AG09319 (cell line): Measurements from ENCODE around the gene CDK18.

Experiments
- DNase-seq: peaks from one replicate; pipeline ENCODE4 v3.0.0-alpha.2; 2010; ENCODE audit warnings: low read depth; ENCODE audit errors: extremely low read depth
- CTCF ChIP-seq: IDR thresholded peaks from 2 replicates; pipeline ENCODE4 v1.5.1; 2011; ENCODE audit warnings: low read depth, mild to moderate bottlenecking, inconsistent platforms, low read length, moderate library complexity

CDK18 gene

GRCh38 chr1:205535866-205536758 lies 31.6 kb downstream of the CDK18 start:
- TF ChIP-seq CTCF, result no peak
- no peak for DNase-seq

DNA sequence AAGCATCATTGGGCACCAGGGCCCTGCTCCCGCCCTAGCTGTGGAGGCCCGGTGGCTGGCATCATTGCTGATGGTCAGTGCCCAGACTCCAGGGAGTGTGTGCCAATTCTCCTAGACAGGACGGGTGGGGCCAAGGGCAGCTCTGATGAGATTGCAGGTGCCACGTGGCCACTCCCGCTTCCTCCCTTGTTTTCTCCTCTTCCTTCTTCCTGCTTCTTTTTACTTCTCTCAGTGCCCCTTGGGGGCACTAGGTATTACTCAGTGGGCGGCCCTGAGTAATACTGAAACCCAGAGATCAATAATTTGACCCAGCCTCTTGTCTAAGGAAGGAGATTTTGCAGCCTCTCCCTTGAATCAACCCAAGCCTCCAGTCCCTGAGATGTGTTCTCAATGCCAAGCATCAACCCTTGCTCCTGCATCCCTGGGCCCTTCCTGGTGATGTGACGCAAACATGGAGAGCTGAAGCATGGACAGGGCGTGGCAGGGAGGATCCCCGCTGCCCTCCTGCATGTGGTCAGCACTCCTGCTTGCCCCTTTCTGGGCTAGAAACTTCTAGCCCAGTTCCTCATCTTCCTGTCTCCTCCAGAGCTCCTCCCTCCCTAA lies 32.4 kb downstream of the CDK18 start:
- no peak for TF ChIP-seq CTCF
- DNase-seq, result no peak

- TF ChIP-seq CTCF, result no peak
- DNase-seq, result no peak
These were observed 33.0 kb downstream of the CDK18 start for GRCh38 chr1:205537386-205538018.

- no peak for DNase-seq
- no peak for TF ChIP-seq CTCF
These were observed 33.9 kb downstream of the CDK18 start for GRCh38 chr1:205538235-205538840.

GRCh38 chr1:205541161-205541886 lies 36.9 kb downstream of the CDK18 start:
- DNase-seq, result no peak
- TF ChIP-seq CTCF, result no peak

GRCh38 chr1:205542367-205542766 lies 37.9 kb downstream of the CDK18 start:
- TF ChIP-seq CTCF, result no peak
- no peak for DNase-seq
